Measurements from ENCODE around the gene ATP6V0B.

DNA sequence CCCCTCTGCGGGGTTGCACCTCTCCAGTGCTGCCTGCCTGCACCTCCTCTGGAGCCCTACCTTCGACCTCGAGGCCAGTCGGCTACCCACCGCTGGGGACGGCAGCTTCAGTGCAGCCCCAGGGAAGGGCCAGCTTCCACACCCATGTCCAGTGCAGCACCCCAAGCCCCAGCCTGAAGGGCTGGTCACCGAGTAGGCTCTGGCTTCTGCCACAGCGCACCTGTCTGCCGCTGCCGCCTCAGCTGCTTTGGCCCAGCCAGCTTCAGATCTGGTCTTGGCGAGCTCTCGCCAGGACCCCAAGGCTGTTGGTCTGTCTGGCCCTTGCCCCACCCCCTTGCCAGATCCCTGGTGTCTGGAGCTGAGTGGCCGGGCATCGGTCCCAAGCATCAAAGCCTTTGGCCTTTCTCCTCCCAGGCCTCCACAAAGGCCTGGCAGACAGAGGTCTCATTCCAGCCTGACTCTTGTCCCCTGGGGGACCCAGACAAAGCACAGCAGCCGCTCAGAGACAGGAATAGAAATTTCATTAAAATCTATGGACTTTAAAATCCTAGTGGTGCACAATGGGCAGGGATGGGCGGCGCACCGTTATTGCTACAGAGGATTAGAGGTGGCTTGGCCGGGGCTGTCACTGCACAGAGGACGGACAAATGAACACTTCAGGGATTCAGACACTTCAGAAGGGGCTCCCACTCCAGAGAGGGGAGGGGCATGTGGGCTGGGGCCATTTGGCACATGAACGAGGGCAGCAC, 21.4 kb downstream of the ATP6V0B start:
- TF ChIP-seq, protein P1, sequence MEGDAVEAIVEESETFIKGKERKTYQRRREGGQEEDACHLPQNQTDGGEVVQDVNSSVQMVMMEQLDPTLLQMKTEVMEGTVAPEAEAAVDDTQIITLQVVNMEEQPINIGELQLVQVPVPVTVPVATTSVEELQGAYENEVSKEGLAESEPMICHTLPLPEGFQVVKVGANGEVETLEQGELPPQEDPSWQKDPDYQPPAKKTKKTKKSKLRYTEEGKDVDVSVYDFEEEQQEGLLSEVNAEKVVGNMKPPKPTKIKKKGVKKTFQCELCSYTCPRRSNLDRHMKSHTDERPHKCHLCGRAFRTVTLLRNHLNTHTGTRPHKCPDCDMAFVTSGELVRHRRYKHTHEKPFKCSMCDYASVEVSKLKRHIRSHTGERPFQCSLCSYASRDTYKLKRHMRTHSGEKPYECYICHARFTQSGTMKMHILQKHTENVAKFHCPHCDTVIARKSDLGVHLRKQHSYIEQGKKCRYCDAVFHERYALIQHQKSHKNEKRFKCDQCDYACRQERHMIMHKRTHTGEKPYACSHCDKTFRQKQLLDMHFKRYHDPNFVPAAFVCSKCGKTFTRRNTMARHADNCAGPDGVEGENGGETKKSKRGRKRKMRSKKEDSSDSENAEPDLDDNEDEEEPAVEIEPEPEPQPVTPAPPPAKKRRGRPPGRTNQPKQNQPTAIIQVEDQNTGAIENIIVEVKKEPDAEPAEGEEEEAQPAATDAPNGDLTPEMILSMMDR (IDR thresholded peaks at IDR 0.05; ENCODE audit: control extremely low read depth in 1 of 3, insufficient read depth in 1 of 3, low read depth in 1 of 3, low read length in 3 of 3) = no peak
- no peak for TF ChIP-seq EP300 (IDR thresholded peaks at IDR 0.05; ENCODE audit: borderline replicate concordance in 1 of 2, low read depth in 2 of 2, low read length in 2 of 2)
- no peak for TF ChIP-seq POLR2AphosphoS5 (IDR thresholded peaks at IDR 0.05; ENCODE audit: low read depth, low read length)
- no peak for TF ChIP-seq HDAC2 (IDR thresholded peaks at IDR 0.05; ENCODE audit: borderline replicate concordance in 1 of 2, low read depth in 2 of 2, low read length in 2 of 2)
- no peak for TF ChIP-seq NANOG (IDR thresholded peaks at IDR 0.05; ENCODE audit: insufficient read depth, low read depth, low read length, poor library complexity, severe bottlenecking)
- TF ChIP-seq RNF2 (IDR thresholded peaks at IDR 0.05; ENCODE audit: borderline replicate concordance, low read depth, low read length, missing control alignments, poor library complexity, severe bottlenecking) = no peak
- no peak for TF ChIP-seq RXRA (IDR thresholded peaks at IDR 0.05; ENCODE audit: insufficient read depth, low read depth, low read length)
